Measurements from ENCODE around the gene EEF2KMT.
"Not testable (repeated sequence)": the region's sequence is repeated elsewhere in the genome, so short reads cannot be mapped to it uniquely, and the experiment has no call there.

EEF2KMT gene

DNA sequence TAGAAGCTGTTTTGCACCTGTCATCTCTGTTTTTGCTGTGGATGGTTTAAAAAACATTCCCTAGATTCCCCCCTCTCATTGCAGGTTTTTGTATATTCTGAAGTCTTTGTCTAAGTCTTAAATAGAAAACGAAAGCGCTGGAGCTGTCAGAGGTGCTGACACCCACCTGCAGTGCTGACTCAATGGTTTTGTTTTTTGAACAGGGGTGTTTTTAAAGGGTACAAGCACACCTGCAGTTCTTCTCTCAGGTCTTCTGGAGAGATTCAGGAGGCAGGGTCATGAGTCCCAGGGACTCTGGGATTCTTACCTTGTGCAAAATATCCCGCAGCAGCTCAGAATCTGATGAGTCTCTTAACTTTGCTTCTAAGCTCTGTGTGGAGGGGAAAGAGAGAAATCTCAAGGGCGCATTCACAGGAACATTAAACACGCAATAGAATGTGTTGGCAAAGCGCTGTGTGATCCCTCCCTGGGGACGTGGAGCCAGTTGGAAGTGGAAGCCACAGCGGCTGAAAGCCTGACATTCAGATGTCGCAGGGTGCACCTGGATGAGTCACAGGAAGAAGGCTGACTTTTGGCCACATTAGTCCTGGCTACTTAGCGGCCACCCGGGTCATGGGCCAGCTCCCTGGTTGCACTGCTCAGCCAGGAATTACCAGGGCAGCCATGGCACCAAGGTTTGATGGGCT is 2.3 kb downstream of the EEF2KMT start:
- DNase-seq (ENCODE audit: low read depth in 1 of 2, low spot score in 1 of 2) = not testable (repeated sequence)

DNA sequence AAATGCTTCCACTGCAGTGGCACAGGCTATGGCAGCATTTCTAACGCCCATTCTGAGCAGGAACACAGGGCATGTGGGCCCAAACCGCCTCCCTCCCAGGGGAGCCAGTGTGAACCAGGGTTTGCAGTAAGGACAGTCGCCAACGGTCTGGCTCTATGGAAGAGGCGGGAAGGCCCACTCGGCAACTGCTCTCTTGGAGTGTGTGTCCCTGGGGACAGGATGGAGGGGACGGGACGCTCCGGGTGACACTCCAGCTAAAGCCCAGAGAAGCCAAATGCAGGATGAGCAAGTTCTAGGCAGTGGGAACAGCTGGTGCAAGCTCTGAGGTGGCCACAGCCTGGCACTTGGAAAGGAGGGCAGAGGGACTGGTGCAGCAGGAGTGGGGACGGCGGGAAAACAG is 3.8 kb downstream of the EEF2KMT start:
- not testable (repeated sequence) for DNase-seq (ENCODE audit: low read depth in 1 of 2, low spot score in 1 of 2)

DNA sequence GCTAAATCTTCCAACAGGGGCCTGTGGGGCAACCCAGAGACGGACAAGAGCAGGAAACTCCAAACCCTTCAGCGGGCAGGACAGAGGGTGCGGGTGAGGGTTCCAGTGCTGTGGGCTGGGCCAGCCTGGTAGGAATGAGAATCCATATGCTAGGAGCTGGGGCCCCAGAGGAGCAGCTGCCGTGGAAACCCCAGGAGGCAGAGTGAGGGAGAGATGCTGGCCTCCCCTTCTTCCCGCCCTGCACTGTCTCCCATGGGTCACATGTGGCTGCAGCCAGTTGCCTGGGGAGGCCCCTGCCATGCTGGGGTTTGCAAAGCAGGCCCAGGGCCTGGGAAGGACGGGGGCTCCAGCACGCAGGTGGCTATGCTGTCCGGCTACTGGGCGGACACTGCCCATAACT is 4.5 kb downstream of the EEF2KMT start:
- DNase-seq (ENCODE audit: low read depth in 1 of 2, low spot score in 1 of 2) = not testable (repeated sequence)

DNA sequence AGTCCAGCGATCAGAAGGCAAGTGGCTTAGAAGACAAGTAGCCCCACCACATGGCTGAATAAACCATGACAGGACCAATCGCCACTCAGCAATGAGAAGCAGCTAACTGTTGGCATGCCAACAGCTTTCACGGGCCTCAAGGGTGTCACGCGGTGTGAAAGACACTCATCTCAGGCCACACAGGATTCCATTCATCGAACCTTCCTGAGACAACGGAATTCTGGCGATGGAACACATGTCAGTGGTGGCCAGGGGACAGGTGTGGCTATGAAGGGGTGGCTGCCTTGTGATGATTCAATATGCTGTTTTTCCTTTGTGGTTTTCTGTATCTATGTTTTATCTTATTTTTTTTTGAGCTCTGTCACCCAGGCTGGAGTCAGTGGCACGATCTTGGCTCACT is 7.0 kb downstream of the EEF2KMT start:
- DNase-seq (ENCODE audit: low read depth in 1 of 2, low spot score in 1 of 2) = not testable (repeated sequence)

DNA sequence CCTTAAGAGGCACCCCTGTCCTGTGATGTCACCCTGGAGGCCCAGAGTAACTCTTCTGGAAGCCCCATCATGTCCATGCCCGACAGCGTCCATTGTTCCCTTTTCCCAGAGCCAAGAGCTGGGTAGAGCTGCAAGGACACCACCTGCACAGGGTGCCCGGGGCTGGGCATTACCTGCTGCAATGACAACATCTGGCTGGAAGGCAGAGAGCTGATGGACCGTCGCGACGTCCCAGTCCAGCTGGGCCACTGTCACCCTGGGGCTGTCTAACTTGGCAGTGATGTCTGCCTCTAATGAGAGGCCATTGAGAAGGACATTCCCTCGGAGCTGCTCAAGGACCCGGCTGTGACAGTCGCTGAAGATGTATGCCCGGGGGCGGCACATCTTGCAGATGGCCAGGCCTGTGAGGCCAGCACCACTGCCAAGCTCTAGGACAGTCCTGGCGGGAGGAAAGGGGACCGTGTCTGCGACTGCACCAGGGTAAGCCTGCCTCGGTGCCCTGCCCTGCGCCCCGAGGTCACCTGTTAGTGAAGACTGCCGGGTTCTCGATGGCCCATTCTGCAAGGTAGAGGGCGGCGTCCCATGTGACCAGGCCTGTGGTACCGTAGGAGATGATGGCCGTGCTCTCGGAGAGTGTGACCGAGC is 7.6 kb downstream of the EEF2KMT start:
- DNase-seq (ENCODE audit: low read depth in 1 of 2, low spot score in 1 of 2) = not testable (repeated sequence)

DNA sequence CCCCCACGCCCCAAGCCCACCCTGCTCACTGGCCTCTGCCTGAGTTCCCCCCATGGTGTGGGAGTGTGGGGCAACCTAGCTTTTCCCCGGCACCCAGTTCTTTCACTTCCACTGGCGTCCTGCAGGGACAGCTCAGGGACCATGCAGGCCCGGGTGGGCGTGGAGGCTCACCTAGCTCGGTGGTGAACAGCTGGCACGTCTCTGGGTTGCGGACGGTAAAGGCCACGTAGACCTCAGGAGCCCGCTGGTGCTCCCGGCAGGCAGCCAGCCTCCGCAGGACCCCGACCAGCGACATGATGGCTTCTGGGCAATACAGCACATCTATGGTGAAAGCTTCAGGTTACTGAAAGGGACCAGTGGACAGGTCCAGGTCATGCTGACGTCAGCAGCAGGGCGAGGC is 8.7 kb downstream of the EEF2KMT start:
- not testable (repeated sequence) for DNase-seq (ENCODE audit: low read depth in 1 of 2, low spot score in 1 of 2)

DNA sequence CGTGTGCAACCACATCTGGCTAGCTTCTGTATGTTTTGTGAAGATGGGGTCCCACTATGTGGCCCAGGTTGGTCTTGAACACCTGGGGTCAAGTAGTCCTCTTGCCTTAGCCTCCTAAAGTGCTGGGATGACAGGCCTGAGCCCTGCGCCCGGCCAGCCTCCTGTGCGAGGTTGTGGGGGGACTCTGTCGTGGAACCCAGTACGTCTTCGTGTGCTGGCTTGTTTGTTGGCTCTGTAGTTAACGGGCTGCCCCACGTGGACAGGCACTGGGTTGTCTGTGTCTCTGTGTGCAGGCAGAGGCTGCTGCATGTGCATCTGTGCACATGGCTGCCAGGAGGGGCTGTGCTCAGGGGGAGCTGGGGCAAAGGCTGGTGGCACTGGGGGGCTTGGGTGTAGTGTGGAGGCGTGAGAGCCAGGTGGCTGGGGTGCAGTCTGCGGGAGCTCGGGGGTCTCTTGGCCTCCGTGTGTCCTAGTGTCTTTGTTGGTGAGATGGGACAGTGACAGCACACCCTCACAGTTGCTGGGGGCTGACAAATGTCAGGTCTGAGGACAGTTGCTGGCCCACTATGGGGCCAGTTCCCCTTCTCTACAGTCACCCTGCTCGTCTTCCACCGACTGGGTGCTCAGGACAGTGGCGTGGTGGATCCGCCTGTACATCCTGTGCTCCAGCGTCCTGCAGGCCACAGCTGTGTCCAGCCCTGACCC is 9.4 kb downstream of the EEF2KMT start:
- not testable (repeated sequence) for DNase-seq (ENCODE audit: low read depth in 1 of 2, low spot score in 1 of 2)

DNA sequence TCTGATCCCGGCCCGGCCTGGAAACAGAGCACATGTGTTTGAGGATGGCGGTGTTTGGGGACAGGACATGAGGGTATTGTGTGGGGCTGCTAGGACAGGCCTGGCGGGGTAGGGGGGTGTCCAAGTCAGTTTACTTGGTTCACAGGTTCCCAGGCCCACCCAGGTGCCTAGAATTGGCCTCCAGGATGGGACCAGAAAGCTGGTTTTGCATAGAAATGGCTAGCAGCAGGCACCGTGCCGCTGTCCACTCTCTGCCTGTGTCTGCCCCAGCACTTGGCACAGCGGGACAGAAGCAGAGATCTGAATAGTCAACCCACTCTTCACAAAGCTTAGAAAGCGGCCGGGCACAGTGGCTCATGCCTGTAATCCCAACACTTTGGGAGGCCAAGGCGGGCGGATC is 11.9 kb downstream of the EEF2KMT start:
- DNase-seq (ENCODE audit: low read depth in 1 of 2, low spot score in 1 of 2) = not testable (repeated sequence)

DNA sequence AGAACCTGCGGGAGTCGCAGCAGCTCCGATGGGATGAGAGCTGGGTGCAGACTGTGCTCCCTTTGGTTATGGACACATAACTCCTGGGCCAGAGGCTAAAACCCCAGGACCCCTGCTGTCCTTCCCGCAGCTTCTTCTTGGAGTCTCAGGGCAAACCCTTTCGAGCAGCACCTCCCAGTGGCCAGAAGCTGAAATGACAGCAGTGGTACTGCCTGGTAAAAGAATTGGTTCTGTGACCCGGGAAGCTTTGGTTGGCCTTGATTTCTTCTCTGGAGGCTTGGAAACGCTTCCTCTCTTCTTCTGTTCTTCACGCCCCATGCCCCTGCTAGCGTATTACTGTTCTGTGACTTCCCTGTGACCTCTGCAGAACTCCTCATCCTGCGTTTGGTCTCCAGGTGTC is 12.8 kb downstream of the EEF2KMT start:
- DNase-seq (ENCODE audit: low read depth in 1 of 2, low spot score in 1 of 2) = peak; percentile 14 to 38

DNA sequence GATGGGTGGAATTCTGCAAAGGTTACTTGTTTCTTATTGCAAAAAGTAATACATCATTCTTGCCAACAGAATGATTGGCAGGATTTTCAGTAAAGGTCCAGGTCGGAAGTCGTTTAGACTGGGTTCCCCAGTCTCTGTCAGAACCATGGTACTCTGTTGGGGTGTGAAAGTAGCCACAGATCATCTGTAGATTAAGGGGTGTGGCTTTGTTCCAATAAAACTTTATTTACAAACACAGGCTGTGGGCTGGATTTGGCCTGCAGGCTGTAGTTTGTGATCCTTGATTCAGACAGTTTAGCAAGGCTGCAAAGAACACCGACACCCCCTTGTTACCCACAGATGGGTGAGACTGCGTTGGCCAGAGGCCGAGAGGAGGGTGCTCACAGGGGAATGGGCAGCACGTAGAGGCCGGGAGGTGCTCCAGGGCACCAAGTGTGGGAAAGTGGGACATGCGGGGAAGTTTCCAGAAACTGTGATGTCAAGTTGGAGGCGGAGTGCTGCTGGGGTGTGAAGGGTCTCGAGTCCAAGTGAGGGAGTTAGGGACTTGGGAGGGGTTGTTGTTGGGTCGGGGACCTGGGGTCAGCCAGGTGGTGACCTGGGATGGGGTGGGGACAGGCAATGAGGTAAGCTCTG is 13.4 kb downstream of the EEF2KMT start:
- not testable (repeated sequence) for DNase-seq (ENCODE audit: low read depth in 1 of 2, low spot score in 1 of 2)

DNA sequence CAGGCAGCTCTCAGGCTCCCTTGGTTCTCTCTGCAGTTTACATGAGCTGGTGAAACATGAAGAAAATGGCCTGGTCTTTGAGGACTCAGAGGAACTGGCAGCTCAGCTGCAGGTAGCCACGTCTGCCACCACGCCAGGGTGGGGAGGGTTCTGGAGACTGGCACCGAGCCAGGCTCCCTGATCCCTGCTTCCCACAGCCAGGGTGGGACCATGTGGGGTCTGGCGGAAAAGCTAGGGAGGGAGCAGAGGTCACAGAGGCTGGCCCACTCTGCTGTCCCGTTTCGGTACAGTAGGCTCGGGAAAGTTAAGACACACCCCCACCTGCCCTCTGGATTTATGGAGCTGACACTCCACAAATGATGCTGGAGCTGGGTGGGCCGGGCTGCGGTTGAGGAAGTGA is 13.9 kb downstream of the EEF2KMT start:
- DNase-seq (ENCODE audit: low read depth in 1 of 2, low spot score in 1 of 2) = not testable (repeated sequence)

DNA sequence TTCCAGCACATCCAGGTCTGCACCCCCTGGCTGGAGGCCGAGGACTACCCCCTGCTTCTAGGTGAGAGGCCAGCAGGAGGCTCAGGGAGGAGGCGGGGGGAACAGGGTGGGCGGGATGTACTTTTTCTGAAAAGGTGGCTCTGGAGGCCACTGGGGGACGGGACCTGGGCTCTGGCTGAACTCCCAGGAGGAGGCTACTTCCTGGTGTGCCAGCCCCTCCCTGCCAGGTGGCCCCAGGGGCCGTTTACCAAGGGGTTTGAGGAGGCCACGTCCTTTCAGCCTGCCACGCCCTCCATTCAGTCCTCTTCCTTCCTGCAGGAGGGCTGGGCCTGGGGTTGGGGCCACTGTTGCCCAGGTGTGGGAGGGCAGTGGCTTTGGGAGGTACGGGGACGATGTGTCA is 16.6 kb downstream of the EEF2KMT start:
- DNase-seq (ENCODE audit: low read depth in 1 of 2, low spot score in 1 of 2) = not testable (repeated sequence)

DNA sequence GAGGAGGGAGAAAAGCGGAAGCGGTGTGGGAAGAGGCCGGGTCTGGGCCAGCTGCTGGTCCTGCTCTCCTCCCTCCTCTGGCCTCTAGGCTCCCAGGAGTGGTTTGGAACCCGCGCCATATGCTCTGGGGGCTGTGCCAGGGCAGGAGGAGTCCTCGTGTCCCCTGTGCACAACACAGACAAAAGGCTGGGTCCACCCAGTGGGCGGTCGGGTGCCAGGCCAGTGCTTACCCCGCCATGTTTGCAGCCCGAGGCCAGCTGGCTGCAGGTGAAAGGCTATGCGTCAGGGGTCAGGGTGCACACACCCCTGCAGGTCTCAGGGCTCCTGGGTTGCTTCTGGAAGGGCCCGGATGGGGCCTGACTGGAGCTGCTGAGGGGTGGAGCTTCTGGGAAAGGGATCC is 17.1 kb downstream of the EEF2KMT start:
- DNase-seq (ENCODE audit: low read depth in 1 of 2, low spot score in 1 of 2) = not testable (repeated sequence)

DNA sequence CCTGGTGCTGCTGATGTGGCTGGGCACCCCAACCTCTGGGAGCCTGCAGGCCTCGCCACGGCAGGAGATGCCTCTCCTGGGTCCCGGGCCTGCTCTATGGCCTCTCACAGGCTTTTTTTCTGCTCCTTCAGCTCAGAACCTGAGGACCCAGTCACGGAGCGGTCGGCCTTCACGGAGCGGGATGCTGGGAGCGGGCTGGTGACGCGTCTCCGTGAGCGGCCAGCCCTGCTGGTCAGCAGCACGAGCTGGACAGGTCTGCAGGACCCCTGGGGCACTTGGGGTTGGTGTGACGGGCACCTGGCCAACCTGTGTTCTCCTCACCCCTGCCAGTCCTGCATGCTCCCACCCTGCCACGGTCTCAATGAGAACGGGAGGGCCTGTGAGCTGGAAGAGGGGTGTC is 19.0 kb downstream of the EEF2KMT start:
- no peak for DNase-seq (ENCODE audit: low read depth in 1 of 2, low spot score in 1 of 2)

DNA sequence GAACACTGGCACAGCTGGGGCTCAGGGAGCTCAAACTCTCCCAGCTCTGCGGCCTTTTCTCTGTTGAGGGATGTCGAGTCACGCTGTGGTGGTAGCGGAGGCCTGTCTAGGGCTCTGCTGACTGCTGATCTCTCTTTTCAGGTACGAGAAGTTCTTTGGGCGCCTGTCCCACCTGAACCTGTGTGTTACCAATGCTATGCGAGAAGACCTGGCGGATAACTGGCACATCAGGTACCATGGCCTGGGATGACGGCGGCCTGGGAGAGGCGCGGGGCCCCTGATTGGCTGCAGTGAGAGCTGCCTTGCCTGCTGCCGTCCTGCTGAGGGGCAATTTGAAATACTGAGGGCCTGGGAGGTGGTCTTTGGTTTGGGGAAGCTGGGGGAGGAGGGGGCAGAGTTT is 20.3 kb downstream of the EEF2KMT start:
- DNase-seq (ENCODE audit: low read depth in 1 of 2, low spot score in 1 of 2) = no peak

DNA sequence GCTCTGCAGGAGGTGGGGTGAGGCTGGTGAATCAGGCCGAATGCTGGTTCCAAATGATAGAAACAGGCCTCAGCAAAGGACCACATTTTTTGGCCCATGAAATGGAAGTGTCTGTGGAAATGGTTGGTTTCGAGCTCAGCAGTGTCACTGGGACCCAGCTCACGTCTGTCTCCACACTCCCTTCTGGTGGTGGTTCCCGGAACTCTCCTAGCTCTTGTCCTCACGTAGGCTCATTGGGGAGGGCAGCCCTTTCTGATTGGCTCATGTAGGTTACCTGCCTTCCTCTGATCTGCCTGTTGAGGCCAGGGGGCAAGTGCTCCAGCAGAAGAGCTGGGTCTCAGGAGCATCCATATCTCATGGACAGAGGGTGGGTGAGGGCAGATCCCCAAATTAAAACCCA is 22.0 kb downstream of the EEF2KMT start:
- DNase-seq (ENCODE audit: low read depth in 1 of 2, low spot score in 1 of 2) = no peak

DNA sequence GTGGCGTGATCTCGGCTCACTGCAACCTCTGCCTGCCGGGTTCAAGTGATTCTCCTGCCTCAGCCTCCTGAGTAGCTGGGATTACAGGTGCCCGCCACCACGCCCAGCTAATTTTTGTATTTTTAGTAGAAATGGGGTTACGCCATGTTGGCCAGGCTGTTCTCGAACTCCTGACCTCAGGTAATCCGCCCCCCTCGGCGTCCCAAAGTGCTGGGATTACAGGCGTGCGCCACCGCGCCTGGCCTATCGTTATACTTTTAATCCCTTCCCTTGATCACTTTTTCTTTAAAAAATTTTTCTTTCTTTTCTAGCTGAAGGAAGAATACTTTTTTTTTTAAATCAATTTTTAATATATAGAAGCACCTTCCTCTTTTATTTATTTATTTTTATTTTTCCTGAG is 23.8 kb downstream of the EEF2KMT start:
- not testable (repeated sequence) for DNase-seq (ENCODE audit: low read depth in 1 of 2, low spot score in 1 of 2)

DNA sequence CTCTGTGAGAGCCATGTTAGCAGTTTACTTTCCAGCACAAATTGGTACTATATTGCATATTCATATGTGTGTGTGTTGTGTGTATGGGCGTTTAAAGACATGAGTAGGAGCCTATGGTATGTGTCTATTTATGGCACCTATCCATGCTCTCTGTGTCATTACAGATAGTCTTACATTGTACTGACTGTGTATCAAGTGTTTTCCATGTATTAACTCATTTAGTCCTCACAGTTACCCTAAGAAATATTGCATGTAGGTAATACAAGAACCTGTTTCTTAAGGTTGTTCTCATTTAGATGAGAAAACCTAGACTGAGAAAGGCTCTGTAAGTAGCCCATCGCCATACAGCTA is 24.3 kb downstream of the EEF2KMT start:
- no peak for DNase-seq (ENCODE audit: low read depth in 1 of 2, low spot score in 1 of 2)

DNA sequence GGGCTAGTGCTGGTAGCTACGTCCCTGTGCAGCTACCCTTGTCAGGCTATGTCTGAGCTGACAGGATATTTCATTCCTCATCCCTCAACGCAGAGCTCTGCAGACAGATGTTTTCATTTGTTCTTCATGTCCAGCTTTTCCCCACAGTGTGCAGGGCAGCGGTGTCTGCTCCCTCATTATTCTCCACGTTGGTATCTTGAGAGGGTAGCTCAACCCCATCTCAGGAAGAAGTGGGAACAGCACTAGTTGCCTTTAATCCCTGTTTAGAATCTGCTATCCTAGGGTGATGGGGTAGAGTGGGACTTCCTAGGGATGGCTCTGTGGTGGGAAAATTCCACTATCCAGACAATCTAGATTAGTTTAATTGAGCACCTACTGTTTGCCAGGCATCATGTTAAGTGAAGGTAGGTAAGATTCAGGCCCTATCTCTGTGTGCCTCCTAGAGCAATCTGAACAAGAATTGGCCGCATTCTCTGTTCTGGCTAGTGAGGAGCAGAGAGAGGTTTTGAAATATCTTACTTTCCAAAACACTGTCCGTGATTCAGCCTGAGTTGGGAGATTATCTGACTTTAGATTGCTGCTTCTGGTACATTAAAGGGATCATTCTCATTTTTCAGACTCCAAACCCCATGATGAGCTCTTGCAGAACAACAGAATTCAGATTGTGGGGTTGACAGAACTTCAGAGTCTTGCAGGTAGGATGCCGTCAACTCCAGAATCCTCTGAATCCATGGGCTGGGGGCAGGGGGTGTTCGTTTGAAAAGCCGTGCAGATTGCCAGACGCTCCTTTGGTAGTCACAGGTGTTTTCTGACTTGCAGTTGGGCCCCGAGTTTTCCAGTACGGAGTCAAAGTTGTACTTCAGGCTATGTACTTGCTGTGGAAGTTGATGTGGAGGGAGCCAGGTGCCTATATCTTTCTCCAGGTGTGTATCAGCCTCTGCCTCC is 25.0 kb downstream of the EEF2KMT start:
- no peak for DNase-seq (ENCODE audit: low read depth in 1 of 2, low spot score in 1 of 2)

DNA sequence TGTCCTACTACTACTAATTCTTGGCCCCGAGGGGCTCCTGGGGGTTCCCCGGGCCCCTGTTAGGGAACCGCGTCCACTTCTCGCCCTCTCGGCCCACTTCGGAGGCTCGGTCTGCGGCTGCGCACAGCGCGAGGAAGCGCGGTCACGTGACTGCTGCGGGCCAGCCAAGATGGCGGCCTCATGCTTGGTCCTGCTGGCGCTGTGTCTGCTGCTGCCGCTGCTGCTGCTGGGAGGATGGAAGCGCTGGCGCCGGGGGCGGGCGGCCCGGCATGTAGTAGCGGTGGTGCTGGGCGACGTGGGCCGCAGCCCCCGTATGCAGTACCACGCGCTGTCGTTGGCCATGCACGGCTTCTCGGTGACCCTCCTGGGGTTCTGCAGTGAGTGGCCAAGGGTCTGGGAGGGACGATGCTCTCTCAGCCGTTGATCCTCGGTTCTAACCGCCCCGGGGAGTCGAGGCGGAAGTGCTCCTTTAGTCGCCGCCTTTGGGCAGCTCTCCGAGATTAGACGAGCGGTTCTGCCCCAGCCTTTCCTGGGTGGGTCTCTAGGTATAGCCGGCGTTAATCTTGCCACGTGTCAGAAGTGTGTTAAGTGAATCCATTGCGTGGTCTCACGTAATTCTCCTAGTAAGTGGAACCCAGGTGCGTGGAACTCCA is 25.8 kb downstream of the EEF2KMT start, which contains the start of gene ALG1:
Gene ALG1, plus strand, starts transcription at position 163 of the 653 bp plus-strand sequence. Its CDS starts 7 bp downstream, at position 170.
- peak; percentile 77 to 84 for DNase-seq (ENCODE audit: low read depth in 1 of 2, low spot score in 1 of 2)
